ENCODE data around the gene ERGIC3. TPM values are rescaled to one million over a fixed set of nuclear protein-coding genes. Genes with fewer than 3 reads are reported as not detected.
A peak's percentile ranks its signal among the peaks of the same experiment; 100 is the strongest.

The ERGIC3 gene
- total and polyA plus RNA-seq, 2 of the 13 experiments (the other 11 are each of a cell fraction or from before 2014, with no cell fraction given): 407 to 670 TPM

GRCh38 chr20:35539756-35540212, 2.1 kb upstream of the ERGIC3 start (continued):
- TF ChIP-seq PHF21A (CRISPR knock-in tag; IDR thresholded peaks at IDR 0.05) (peak; percentile 43; the same call in 1 of the 2 replicates), ZBTB26 (CRISPR knock-in tag; IDR thresholded peaks at IDR 0.05; ENCODE audit: borderline replicate concordance) (no peak), CBX5 (CRISPR knock-in tag; IDR thresholded peaks at IDR 0.05; ENCODE audit: borderline replicate concordance) (no peak), ARNTL (CRISPR knock-in tag; IDR thresholded peaks at IDR 0.05) (no peak), ARNT2 (CRISPR knock-in tag; IDR thresholded peaks at IDR 0.05; ENCODE audit: low read depth) (peak; percentile 45; the same call in 1 of the 2 replicates), ZSCAN30 (CRISPR knock-in tag; IDR thresholded peaks at IDR 0.05) (no peak), ZNF841 (CRISPR knock-in tag; IDR thresholded peaks at IDR 0.05; ENCODE audit: borderline replicate concordance) (no peak), CBX1 (IDR thresholded peaks at IDR 0.05; ENCODE audit: low read depth) (no peak), KLF16 (CRISPR knock-in tag; IDR thresholded peaks at IDR 0.05) (0 out of 4 replicates have a peak, but pooled peaks of 1 of the 2 experiments have one; percentile 64), KDM5A (IDR thresholded peaks at IDR 0.05; ENCODE audit: borderline replicate concordance, low read length) (peak; percentile 12; the same call in 1 of the 2 replicates), TFAP4 (IDR thresholded peaks at IDR 0.05; ENCODE audit: borderline replicate concordance, low read depth) (0 out of 2 replicates have a peak, but pooled peaks have one; percentile 22), NONO (IDR thresholded peaks at IDR 0.05) (no peak), NONO (CRISPR knock-in tag; conservative IDR thresholded peaks at IDR 0.05) (no peak), ZNF780A (CRISPR knock-in tag; IDR thresholded peaks at IDR 0.05) (no peak), BRD4 (CRISPR knock-in tag; IDR thresholded peaks at IDR 0.05) (no peak), ZBTB7A (CRISPR knock-in tag; IDR thresholded peaks at IDR 0.05) (no peak), ZBTB37 (CRISPR knock-in tag; IDR thresholded peaks at IDR 0.05) (no peak), FOXJ3 (CRISPR knock-in tag; IDR thresholded peaks at IDR 0.05; ENCODE audit: borderline replicate concordance) (no peak), TEAD2 (CRISPR knock-in tag; IDR thresholded peaks at IDR 0.05) (no peak), ZFX (CRISPR knock-in tag; IDR thresholded peaks at IDR 0.05; ENCODE audit: low read depth) (peak; percentile 71), THAP11 (CRISPR knock-in tag; IDR thresholded peaks at IDR 0.05) (peak; percentile 58), KDM4B (CRISPR knock-in tag; IDR thresholded peaks at IDR 0.05) (0 out of 2 replicates have a peak, but pooled peaks have one; percentile 41), ZNF614 (CRISPR knock-in tag; IDR thresholded peaks at IDR 0.05; ENCODE audit: borderline replicate concordance) (0 out of 2 replicates have a peak, but pooled peaks have one; percentile 25), FOSL2 (CRISPR knock-in tag; IDR thresholded peaks at IDR 0.05) (no peak), HNRNPL (IDR thresholded peaks at IDR 0.05; ENCODE audit: low read depth, low read length) (no peak), ZNF883 (CRISPR knock-in tag; IDR thresholded peaks at IDR 0.05; ENCODE audit: not compliant biosample characterization) (no peak)
- TF ChIP-seq, protein P1, sequence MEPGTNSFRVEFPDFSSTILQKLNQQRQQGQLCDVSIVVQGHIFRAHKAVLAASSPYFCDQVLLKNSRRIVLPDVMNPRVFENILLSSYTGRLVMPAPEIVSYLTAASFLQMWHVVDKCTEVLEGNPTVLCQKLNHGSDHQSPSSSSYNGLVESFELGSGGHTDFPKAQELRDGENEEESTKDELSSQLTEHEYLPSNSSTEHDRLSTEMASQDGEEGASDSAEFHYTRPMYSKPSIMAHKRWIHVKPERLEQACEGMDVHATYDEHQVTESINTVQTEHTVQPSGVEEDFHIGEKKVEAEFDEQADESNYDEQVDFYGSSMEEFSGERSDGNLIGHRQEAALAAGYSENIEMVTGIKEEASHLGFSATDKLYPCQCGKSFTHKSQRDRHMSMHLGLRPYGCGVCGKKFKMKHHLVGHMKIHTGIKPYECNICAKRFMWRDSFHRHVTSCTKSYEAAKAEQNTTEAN (CRISPR knock-in tag; conservative IDR thresholded peaks at IDR 0.05): 0 out of 2 replicates have a peak, but pooled peaks have one; percentile 26
